Lung (tissue), 12 donors: ENCODE results near the gene ABCA9. TPM values are rescaled to one million over a fixed set of nuclear protein-coding genes. Genes with fewer than 3 reads are reported as not detected.
"Not testable (repeated sequence)": the region's sequence is repeated elsewhere in the genome, so short reads cannot be mapped to it uniquely, and the experiment has no call there.

Experiments used
- ATAC-seq: fragments of 200-7000 bp; cut with Tn5 transposase; one replicate; pipeline ENCODE4 v1.9.1; 2020; ENCODE audit warnings: moderate number of reproducible peaks; ENCODE audit not compliant: insufficient read depth, low FRiP score
- DNase-seq, 3 donors: peaks; one replicate each; pipeline ENCODE4 v3.0.0-alpha.2; 2013 to 2017
- H3K27ac ChIP-seq, 2 donors: one replicate each; pipeline ENCODE4 v1.5.1; 2013; ENCODE audit warnings: mild to moderate bottlenecking in 2 of 2, moderate library complexity in 2 of 2, control low read depth in 1 of 2, inconsistent platforms in 1 of 2, low read depth in 1 of 2, low read length in 1 of 2
- H3K27me3 ChIP-seq, 3 donors: one replicate each; pipeline ENCODE4 v1.5.1; 2013; ENCODE audit warnings: low read length in 2 of 3; ENCODE audit not compliant: control insufficient read depth in 3 of 3, insufficient read depth in 3 of 3
- H3K36me3 ChIP-seq, 4 donors: one replicate each; pipeline ENCODE4 v1.5.1; 2013; ENCODE audit warnings: low read length in 4 of 4, mild to moderate bottlenecking in 1 of 4, moderate library complexity in 1 of 4; ENCODE audit not compliant: control insufficient read depth in 4 of 4, insufficient read depth in 4 of 4
- H3K4me1 ChIP-seq, 5 donors: one replicate each; pipeline ENCODE4 v1.5.1; 2013; ENCODE audit warnings: low read length in 5 of 5, mild to moderate bottlenecking in 2 of 5, moderate library complexity in 1 of 5; ENCODE audit not compliant: control insufficient read depth in 5 of 5, insufficient read depth in 5 of 5
- H3K4me3 ChIP-seq: one replicate; pipeline ENCODE4 v1.5.1; 2013; ENCODE audit warnings: mild to moderate bottlenecking, control low read depth, moderate library complexity
- H3K9ac ChIP-seq, 2 donors: one replicate each; pipeline ENCODE4 v1.5.1; 2013; ENCODE audit warnings: low read length in 2 of 2, control low read depth in 1 of 2; ENCODE audit not compliant: insufficient read depth in 1 of 2
- H3K9me3 ChIP-seq, 4 donors: one replicate each; pipeline ENCODE4 v1.5.1; 2013; ENCODE audit warnings: low read length in 3 of 4, mild to moderate bottlenecking in 1 of 4, moderate library complexity in 1 of 4; ENCODE audit not compliant: control insufficient read depth in 4 of 4, insufficient read depth in 3 of 4
- WGBS, 2 donors: extraction: QIAGEN DNeasy Blood & Tissue Kit; methylation state at CpG; one replicate each; pipeline ENCODE4 v1.1.7; 2013; 5-methylcytosine and 5-hydroxymethylcytosine counted together
- polyA plus RNA-seq, 2 donors: library from polyadenylated mRNA; stranded (reverse); fragments of 200-250 nt; gene quantifications; one replicate each; pipeline ENCODE4 v1.2.1, GENCODE V29; 2013
- total RNA-seq, 2 donors: library from RNA; depleted of rRNA in 1 of 2; stranded (reverse); fragments of >200 nt in 1 of 2; gene quantifications; one replicate each; pipeline ENCODE4 v1.2.1, GENCODE V29; 2014 to 2021
- TF ChIP-seq, protein P1 (sequence below): IDR thresholded peaks from 2 replicates; pipeline ENCODE4 v1.5.1; 2012; ENCODE audit warnings: mild to moderate bottlenecking; ENCODE audit errors: control extremely low read depth, extremely low read depth
- donor health status: control.
- donor health status: control.
- donor health status: Bipolar disorder and iron deficiency.
- donor health status: healthy.
- donor health status: DM: yes; HTN: yes; CAD: no.

ABCA9 gene
- total and polyA plus RNA-seq, 4 donors, result 0.34 to 24.7 (median 2.8) TPM

DNA sequence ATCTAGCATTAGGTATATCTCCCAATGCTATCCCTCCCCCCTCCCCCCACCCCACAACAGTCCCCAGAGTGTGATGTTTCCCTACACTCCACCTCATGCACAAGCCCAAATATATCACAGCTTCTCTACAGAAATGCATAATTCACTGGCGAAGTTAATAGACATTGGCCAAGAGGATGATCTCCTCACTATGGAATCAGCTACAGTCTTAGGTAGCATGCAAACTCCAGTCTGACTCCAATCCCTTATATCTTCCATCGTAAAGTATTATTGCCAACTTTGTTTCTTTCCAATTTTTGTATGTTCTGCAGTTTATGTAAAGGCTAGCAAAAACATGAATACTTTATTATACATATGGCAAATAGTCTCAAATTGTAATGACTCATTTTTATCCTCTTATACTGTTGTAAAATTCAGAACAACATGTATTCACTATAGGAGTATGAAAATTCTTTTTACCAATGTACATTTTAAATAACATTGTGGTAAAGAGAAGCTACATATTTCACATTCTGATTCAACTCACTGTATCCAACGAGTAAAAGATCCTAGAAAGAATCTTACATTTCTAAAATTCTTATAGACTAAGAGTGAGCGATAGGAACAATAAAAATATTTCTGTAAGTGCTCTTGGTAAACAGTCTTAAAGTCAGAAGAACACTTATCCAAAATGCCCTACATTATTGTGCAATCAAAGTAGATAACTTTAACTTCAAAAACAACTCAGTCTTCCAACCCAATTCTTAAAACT is 106.4 kb downstream of the ABCA9 start:
- TF ChIP-seq, protein P1, sequence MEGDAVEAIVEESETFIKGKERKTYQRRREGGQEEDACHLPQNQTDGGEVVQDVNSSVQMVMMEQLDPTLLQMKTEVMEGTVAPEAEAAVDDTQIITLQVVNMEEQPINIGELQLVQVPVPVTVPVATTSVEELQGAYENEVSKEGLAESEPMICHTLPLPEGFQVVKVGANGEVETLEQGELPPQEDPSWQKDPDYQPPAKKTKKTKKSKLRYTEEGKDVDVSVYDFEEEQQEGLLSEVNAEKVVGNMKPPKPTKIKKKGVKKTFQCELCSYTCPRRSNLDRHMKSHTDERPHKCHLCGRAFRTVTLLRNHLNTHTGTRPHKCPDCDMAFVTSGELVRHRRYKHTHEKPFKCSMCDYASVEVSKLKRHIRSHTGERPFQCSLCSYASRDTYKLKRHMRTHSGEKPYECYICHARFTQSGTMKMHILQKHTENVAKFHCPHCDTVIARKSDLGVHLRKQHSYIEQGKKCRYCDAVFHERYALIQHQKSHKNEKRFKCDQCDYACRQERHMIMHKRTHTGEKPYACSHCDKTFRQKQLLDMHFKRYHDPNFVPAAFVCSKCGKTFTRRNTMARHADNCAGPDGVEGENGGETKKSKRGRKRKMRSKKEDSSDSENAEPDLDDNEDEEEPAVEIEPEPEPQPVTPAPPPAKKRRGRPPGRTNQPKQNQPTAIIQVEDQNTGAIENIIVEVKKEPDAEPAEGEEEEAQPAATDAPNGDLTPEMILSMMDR, result no peak
- Histone ChIP-seq H3K27me3 (no peaks in the 10 kb centered on the region), H3K4me3 (no peak overlapping the region), H3K4me1 (peaks cover 0 to 16% (median 8%) of the 10 kb centered on the region in 5 donors), H3K27ac (peak overlapping the region in 1 of 2 donors; percentile 53), H3K9ac (peak overlapping the region; percentile 41 to 86), H3K36me3 (peaks cover 0 to 5% (median 2%) of the 10 kb centered on the region in 4 donors), H3K9me3 (no peaks in the 10 kb centered on the region)
- 58 to 79% methylated on average over 4 of the region's 4 CpGs for WGBS, 2 donors
- ATAC-seq (no peak), DNase-seq (peak in 2 of 3 donors; percentile 73 to 75)

DNA sequence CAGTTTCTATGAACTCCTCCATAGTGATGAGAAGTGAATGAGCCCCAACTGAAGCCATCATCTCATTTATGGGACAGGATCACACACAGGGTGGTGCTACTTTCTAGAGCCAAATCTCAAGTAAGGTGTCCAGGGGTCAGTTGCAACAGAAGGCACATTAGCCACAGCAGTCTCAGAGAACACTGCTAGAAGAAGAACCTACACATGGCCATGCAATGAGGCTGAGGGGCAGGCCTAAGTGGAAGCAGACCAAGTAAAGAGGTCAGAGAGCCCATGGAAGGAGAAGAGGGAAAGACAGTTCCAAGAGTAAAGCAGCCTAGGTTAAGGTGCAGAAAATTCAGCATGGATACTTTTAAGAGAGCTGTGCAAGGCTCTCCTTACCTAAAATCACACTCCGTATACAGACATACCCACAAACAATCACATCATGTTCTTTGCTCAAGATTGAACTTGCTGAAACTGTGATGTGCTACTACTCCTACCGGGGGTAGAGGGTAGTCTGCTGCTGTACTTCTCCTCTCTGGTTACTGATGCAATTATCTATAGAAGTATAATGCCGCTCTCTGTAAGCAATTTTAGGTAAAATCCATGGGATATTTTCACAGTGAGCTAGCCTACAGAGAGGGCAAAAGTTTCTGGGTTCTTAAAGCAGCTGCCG is 107.3 kb downstream of the ABCA9 start:
- DNase-seq, result peak in 2 of 3 donors; percentile 25 to 43
- Histone ChIP-seq H3K27ac (peak overlapping the region in 1 of 2 donors; percentile 59), H3K9ac (peak overlapping the region; percentile 28 to 55), H3K36me3 (peaks cover 0 to 5% (median 2%) of the 10 kb centered on the region in 4 donors), H3K4me3 (no peak overlapping the region), H3K4me1 (peaks cover 0 to 16% (median 8%) of the 10 kb centered on the region in 5 donors), H3K9me3 (no peaks in the 10 kb centered on the region), H3K27me3 (no peaks in the 10 kb centered on the region)
- TF ChIP-seq, protein P1, result no peak
- no peak for ATAC-seq
- 87% methylated on average over 4 of the region's 4 CpGs for WGBS, 2 donors

DNA sequence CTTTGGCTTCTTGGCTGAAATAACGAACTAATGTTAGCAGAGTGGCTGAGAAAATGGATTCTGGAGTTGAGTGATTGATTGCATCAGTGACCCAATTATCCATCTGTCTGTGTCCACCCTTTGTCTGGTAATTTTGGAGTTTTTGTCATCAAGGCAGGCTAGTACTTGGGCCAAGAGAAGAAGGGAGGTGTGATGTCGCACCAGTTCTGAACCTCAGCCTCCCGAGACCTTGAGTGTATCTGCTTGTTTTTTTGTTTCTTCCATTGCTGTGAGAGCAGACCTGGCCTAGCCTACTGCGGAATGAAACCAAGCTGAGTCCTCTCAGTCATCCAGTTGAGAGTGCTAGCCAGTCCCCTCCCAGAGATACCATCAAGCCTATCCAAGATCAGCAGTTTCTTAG is 110.0 kb downstream of the ABCA9 start:
- WGBS, 2 donors, result 81 to 88% methylated on average over 4 of the region's 4 CpGs
- H3K4me1 ChIP-seq, result peaks cover 0 to 12% (median 8%) of the 10 kb centered on the region in 5 donors

DNA sequence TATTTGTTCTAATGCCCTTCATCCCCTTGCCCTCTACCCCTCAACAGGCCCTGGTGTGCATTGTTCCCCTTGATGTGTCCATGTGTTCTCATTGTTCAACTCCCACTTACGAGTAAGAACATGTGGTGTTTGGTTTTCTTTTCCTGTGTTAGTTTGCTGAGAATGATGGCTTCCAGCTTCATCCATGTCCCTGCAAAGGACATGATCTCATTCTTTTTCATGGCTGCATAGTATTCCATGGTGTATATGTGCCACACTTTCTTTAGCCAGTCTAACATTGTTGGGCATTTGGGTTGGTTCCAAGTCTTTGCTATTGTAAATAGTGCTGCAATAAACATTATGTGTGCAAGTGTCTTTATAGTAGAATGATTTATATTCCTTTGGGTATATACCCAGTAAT is 112.9 kb downstream of the ABCA9 start:
- not testable (repeated sequence) for H3K27ac ChIP-seq, H3K9me3 ChIP-seq, H3K4me1 ChIP-seq, H3K27me3 ChIP-seq, ATAC-seq, H3K4me3 ChIP-seq, DNase-seq, H3K36me3 ChIP-seq, H3K9ac ChIP-seq
- WGBS, 2 donors, result 88 to 96% methylated on average over 1 of the region's 1 CpG

More for the DNA sequence above, 110.0 kb downstream of the ABCA9 start:
- DNase-seq, result no peak
- H3K9ac ChIP-seq, result no peak overlapping the region
- ATAC-seq, result no peak
- no peaks in the 10 kb centered on the region for H3K27me3 ChIP-seq
- H3K36me3 ChIP-seq, result peaks cover 0 to 7% (median 2%) of the 10 kb centered on the region in 4 donors
- H3K4me3 ChIP-seq, result no peak overlapping the region
- H3K27ac ChIP-seq, result peak overlapping the region in 1 of 2 donors; percentile 10
- H3K9me3 ChIP-seq, result peaks cover 0 to 2% (median 0%) of the 10 kb centered on the region in 4 donors
- TF ChIP-seq, protein P1, result no peak
